Medulla oblongata (tissue), 1 donor: ENCODE measurements around the gene PAGR1.

Experiments
- DNase-seq: peaks from one replicate; pipeline ENCODE4 v3.0.0-alpha.2; 2015; ENCODE audit errors: extremely low spot score

Gene PAGR1

GRCh38 chr16:29835926-29836325 lies 20.0 kb downstream of the PAGR1 start:
- DNase-seq, result no peak

GRCh38 chr16:29836623-29837022 lies 20.7 kb downstream of the PAGR1 start:
- no peak for DNase-seq

GRCh38 chr16:29837841-29838240 lies 21.9 kb downstream of the PAGR1 start:
- DNase-seq, result no peak

GRCh38 chr16:29839822-29840221 lies 23.9 kb downstream of the PAGR1 start:
- DNase-seq, result no peak

GRCh38 chr16:29840240-29840639 lies 24.3 kb downstream of the PAGR1 start:
- no peak for DNase-seq

GRCh38 chr16:29841631-29842030 lies 25.7 kb downstream of the PAGR1 start:
- DNase-seq, result no peak

GRCh38 chr16:29842732-29843346 lies 26.9 kb downstream of the PAGR1 start:
- no peak for DNase-seq

GRCh38 chr16:29843931-29844330 lies 28.0 kb downstream of the PAGR1 start:
- no peak for DNase-seq

- DNase-seq, result no peak
Observed at GRCh38 chr16:29844575-29845331, 28.8 kb downstream of the PAGR1 start.

GRCh38 chr16:29845656-29846055 lies 29.7 kb downstream of the PAGR1 start:
- no peak for DNase-seq

GRCh38 chr16:29848420-29849297 lies 32.7 kb downstream of the PAGR1 start:
- peak; percentile 67 for DNase-seq

GRCh38 chr16:29849505-29849904 lies 33.6 kb downstream of the PAGR1 start:
- no peak for DNase-seq

GRCh38 chr16:29850998-29851397 lies 35.0 kb downstream of the PAGR1 start:
- no peak for DNase-seq

GRCh38 chr16:29852654-29853053 lies 36.7 kb downstream of the PAGR1 start:
- DNase-seq, result peak; percentile 28

- no peak for DNase-seq
Observed at GRCh38 chr16:29854520-29855100, 38.7 kb downstream of the PAGR1 start.

- DNase-seq, result no peak
Observed at GRCh38 chr16:29857133-29857760, 41.3 kb downstream of the PAGR1 start.

GRCh38 chr16:29858149-29858849 lies 42.3 kb downstream of the PAGR1 start:
- peak; percentile 75 for DNase-seq

- no peak for DNase-seq
Observed at GRCh38 chr16:29858974-29859373, 43.0 kb downstream of the PAGR1 start.

- no peak for DNase-seq
Observed at GRCh38 chr16:29860218-29860617, 44.3 kb downstream of the PAGR1 start.

- DNase-seq, result peak; percentile 26
Observed at GRCh38 chr16:29862383-29862883, 46.5 kb downstream of the PAGR1 start.
